Mesenchymal stem cell (in vitro differentiated cells and primary cell): Measurements from ENCODE around the gene TMEM178B.
A peak's percentile ranks its signal among the peaks of the same experiment; 100 is the strongest.
"Not testable (repeated sequence)": the region's sequence is repeated elsewhere in the genome, so short reads cannot be mapped to it uniquely, and the experiment has no call there.

Experiments used
- DNase-seq: peaks from one replicate; pipeline ENCODE4 v3.0.0-alpha.2; 2013
- H2AFZ ChIP-seq: one replicate; pipeline ENCODE4 v1.6.1; 2013; ENCODE audit warnings: low read depth, mild to moderate bottlenecking, control low read depth, inconsistent platforms, low read length, moderate library complexity
- H2AK5ac ChIP-seq: 2 replicates; pipeline ENCODE4 v1.6.1; 2013; ENCODE audit warnings: low read length, moderate library complexity, mild to moderate bottlenecking, inconsistent platforms; ENCODE audit not compliant: severe bottlenecking
- H2BK120ac ChIP-seq: one replicate; pipeline ENCODE4 v1.6.1; 2013; ENCODE audit warnings: low read depth, mild to moderate bottlenecking, inconsistent platforms, low read length, moderate library complexity
- H2BK12ac ChIP-seq, 2 experiments: one replicate each; pipeline ENCODE4 v1.6.1; 2013; ENCODE audit warnings: inconsistent platforms in 2 of 2, low read length in 2 of 2, mild to moderate bottlenecking in 2 of 2, moderate library complexity in 2 of 2, control low read depth in 1 of 2
- H2BK15ac ChIP-seq: one replicate; pipeline ENCODE4 v1.6.1; 2013; ENCODE audit warnings: mild to moderate bottlenecking, low read depth, inconsistent platforms; ENCODE audit not compliant: poor library complexity, severe bottlenecking
- H2BK5ac ChIP-seq: 2 replicates; pipeline ENCODE4 v1.6.1; 2013; ENCODE audit warnings: low read depth, mild to moderate bottlenecking, low read length, control low read depth, inconsistent platforms; ENCODE audit not compliant: poor library complexity, severe bottlenecking
- H3K14ac ChIP-seq, 2 experiments: one replicate each; pipeline ENCODE4 v1.6.1; 2013; ENCODE audit warnings: inconsistent platforms in 2 of 2, low read length in 2 of 2, control low read depth in 1 of 2, mild to moderate bottlenecking in 1 of 2, moderate library complexity in 1 of 2
- H3K18ac ChIP-seq, 2 experiments: one replicate each; pipeline ENCODE4 v1.6.1; 2013; ENCODE audit warnings: inconsistent platforms in 2 of 2, low read length in 2 of 2, control low read depth in 1 of 2, low read depth in 1 of 2, mild to moderate bottlenecking in 1 of 2
- H3K23ac ChIP-seq, 2 experiments: one replicate each; pipeline ENCODE4 v1.6.1; 2013; ENCODE audit warnings: inconsistent platforms in 2 of 2, low read length in 2 of 2, mild to moderate bottlenecking in 2 of 2, moderate library complexity in 2 of 2, control low read depth in 1 of 2
- H3K27ac ChIP-seq: 2 replicates; pipeline ENCODE4 v1.5.1; 2013; ENCODE audit warnings: mild to moderate bottlenecking, moderate library complexity, low read length, control low read depth, inconsistent platforms; ENCODE audit not compliant: poor library complexity, severe bottlenecking
- H3K27me3 ChIP-seq, 2 experiments: 2 replicates each; pipeline versions ENCODE4 v1.6.1 to v1.7.0; 2013; ENCODE audit warnings: low read length in 2 of 2, mild to moderate bottlenecking in 2 of 2, moderate library complexity in 2 of 2, control low read depth in 1 of 2, inconsistent platforms in 1 of 2; ENCODE audit not compliant: control insufficient read depth in 1 of 2, insufficient read depth in 1 of 2
- H3K36me3 ChIP-seq, 2 experiments: 2 replicates each; pipeline versions ENCODE4 v1.6.1 to v1.7.0; 2013; ENCODE audit warnings: low read length in 2 of 2, control low read depth in 1 of 2, inconsistent platforms in 1 of 2, low read depth in 1 of 2, mild to moderate bottlenecking in 1 of 2; ENCODE audit not compliant: insufficient read depth in 2 of 2, control insufficient read depth in 1 of 2
- H3K4ac ChIP-seq, 2 experiments: one replicate each; pipeline ENCODE4 v1.6.1; 2013; ENCODE audit warnings: inconsistent platforms in 2 of 2, low read length in 2 of 2, mild to moderate bottlenecking in 2 of 2, moderate library complexity in 2 of 2, control low read depth in 1 of 2, low read depth in 1 of 2
- H3K4me1 ChIP-seq: 2 replicates; pipeline ENCODE4 v1.6.1; 2013; ENCODE audit warnings: low read depth, low read length, control low read depth; ENCODE audit not compliant: control insufficient read depth, insufficient read depth
- H3K4me2 ChIP-seq: 2 replicates; pipeline ENCODE4 v1.6.1; 2013; ENCODE audit warnings: low read length, mild to moderate bottlenecking, inconsistent platforms; ENCODE audit not compliant: poor library complexity, severe bottlenecking
- H3K4me3 ChIP-seq, 2 experiments: 2 replicates each; pipeline versions ENCODE4 v1.5.1 to v1.7.0; 2013; ENCODE audit warnings: low read length in 2 of 2, mild to moderate bottlenecking in 2 of 2, control low read depth in 1 of 2, low read depth in 1 of 2; ENCODE audit not compliant: insufficient read depth in 1 of 2
- H3K79me1 ChIP-seq: replicated peaks from 2 replicates; pipeline ENCODE4 v1.6.1; 2013; ENCODE audit warnings: mild to moderate bottlenecking, control low read depth, low read length, inconsistent platforms; ENCODE audit not compliant: poor library complexity, severe bottlenecking
- H3K9ac ChIP-seq: 2 replicates; pipeline ENCODE4 v1.7.0; 2013; ENCODE audit warnings: mild to moderate bottlenecking, low read length, moderate library complexity
- H3K9me3 ChIP-seq: 2 replicates; pipeline ENCODE4 v1.7.0; 2013; ENCODE audit warnings: mild to moderate bottlenecking, low read length; ENCODE audit not compliant: control insufficient read depth
- H4K8ac ChIP-seq: one replicate; pipeline ENCODE4 v1.6.1; 2013; ENCODE audit warnings: inconsistent platforms, mild to moderate bottlenecking, low read length, moderate library complexity
- H4K91ac ChIP-seq: one replicate; pipeline ENCODE4 v1.6.1; 2013; ENCODE audit warnings: mild to moderate bottlenecking, low read length, inconsistent platforms
- WGBS: methylation state at CpG from one replicate; pipeline ENCODE4 v1.1.7; 2013; ENCODE audit warnings: mixed read lengths; 5-methylcytosine and 5-hydroxymethylcytosine counted together

The TMEM178B gene

GRCh38 chr7:141113131-141113530 lies 39.3 kb downstream of the TMEM178B start:
- H2BK120ac ChIP-seq = no peak overlapping the region
- WGBS = 85% methylated on average over 1 of the region's 1 CpG
- no peak overlapping the region for H3K9ac ChIP-seq
- no peaks in the 10 kb centered on the region for H3K9me3 ChIP-seq
- peaks cover 0 to 4% of the 10 kb centered on the region in 2 experiments for H3K36me3 ChIP-seq
- H3K4me3 ChIP-seq = no peak overlapping the region
- no peak overlapping the region for H2BK12ac ChIP-seq
- H4K91ac ChIP-seq = peak overlapping the region; percentile 50
- H3K79me1 ChIP-seq = peaks cover 23% of the 10 kb centered on the region
- no peak overlapping the region for H2BK5ac ChIP-seq
- no peak overlapping the region for H2AFZ ChIP-seq
- H3K23ac ChIP-seq = no peak overlapping the region
- H3K4me1 ChIP-seq = peaks cover 1% of the 10 kb centered on the region
- H4K8ac ChIP-seq = no peak overlapping the region
- H2AK5ac ChIP-seq = no peak overlapping the region
- H3K18ac ChIP-seq = no peak overlapping the region
- no peak overlapping the region for H3K4ac ChIP-seq
- H2BK15ac ChIP-seq = no peak overlapping the region
- no peak overlapping the region for H3K27ac ChIP-seq
- no peak overlapping the region for H3K4me2 ChIP-seq
- no peak for DNase-seq
- H3K27me3 ChIP-seq = peaks cover 0 to 4% of the 10 kb centered on the region in 2 experiments
- no peak overlapping the region for H3K14ac ChIP-seq

GRCh38 chr7:141114029-141114664 lies 40.3 kb downstream of the TMEM178B start:
- Histone ChIP-seq H2BK5ac (no peak overlapping the region), H3K36me3 (peaks cover 0 to 4% of the 10 kb centered on the region in 2 experiments), H2BK15ac (no peak overlapping the region), H4K8ac (no peak overlapping the region), H3K27me3 (no peaks in the 10 kb centered on the region), H3K27ac (no peak overlapping the region), H3K4me3 (no peak overlapping the region), H4K91ac (no peak overlapping the region), H3K4me2 (no peak overlapping the region), H3K4ac (no peak overlapping the region), H3K9ac (no peak overlapping the region), H3K23ac (no peak overlapping the region), H2AFZ (no peak overlapping the region), H3K14ac (no peak overlapping the region), H2BK12ac (no peak overlapping the region), H3K4me1 (peaks cover 1% of the 10 kb centered on the region), H2AK5ac (no peak overlapping the region), H3K9me3 (no peaks in the 10 kb centered on the region), H2BK120ac (no peak overlapping the region), H3K79me1 (peaks cover 21% of the 10 kb centered on the region), H3K18ac (no peak overlapping the region)
- 82% methylated on average over 2 of the region's 2 CpGs for WGBS
- no peak for DNase-seq

GRCh38 chr7:141115965-141116364 lies 42.1 kb downstream of the TMEM178B start:
- no peak overlapping the region for H3K9ac ChIP-seq
- H3K14ac ChIP-seq = no peak overlapping the region
- no peak overlapping the region for H4K91ac ChIP-seq
- 74% methylated on average over 3 of the region's 3 CpGs for WGBS
- peaks cover 0 to 4% of the 10 kb centered on the region in 2 experiments for H3K36me3 ChIP-seq
- H2AFZ ChIP-seq = no peak overlapping the region
- no peak overlapping the region for H2BK12ac ChIP-seq
- H3K4me1 ChIP-seq = peaks cover 1% of the 10 kb centered on the region
- H3K4me2 ChIP-seq = no peak overlapping the region
- peaks cover 27% of the 10 kb centered on the region for H3K79me1 ChIP-seq
- H3K23ac ChIP-seq = peak overlapping the region in 1 of 2 experiments; percentile 60
- H3K4me3 ChIP-seq = no peak overlapping the region
- DNase-seq = no peak
- no peak overlapping the region for H3K4ac ChIP-seq
- no peak overlapping the region for H3K18ac ChIP-seq
- no peaks in the 10 kb centered on the region for H3K9me3 ChIP-seq
- H4K8ac ChIP-seq = no peak overlapping the region
- H3K27me3 ChIP-seq = no peaks in the 10 kb centered on the region
- H3K27ac ChIP-seq = no peak overlapping the region
- H2AK5ac ChIP-seq = no peak overlapping the region
- H2BK5ac ChIP-seq = no peak overlapping the region
- H2BK15ac ChIP-seq = no peak overlapping the region
- no peak overlapping the region for H2BK120ac ChIP-seq

GRCh38 chr7:141116661-141117060 lies 42.8 kb downstream of the TMEM178B start:
- not testable (repeated sequence) for H3K27me3 ChIP-seq, H3K4me1 ChIP-seq, H2BK15ac ChIP-seq, H3K36me3 ChIP-seq, H4K91ac ChIP-seq, H3K18ac ChIP-seq, H3K23ac ChIP-seq, H2BK120ac ChIP-seq, H2AK5ac ChIP-seq, H2AFZ ChIP-seq, H3K14ac ChIP-seq, H3K9me3 ChIP-seq, DNase-seq, H3K4me2 ChIP-seq, H3K4ac ChIP-seq, H2BK5ac ChIP-seq, H3K4me3 ChIP-seq, H2BK12ac ChIP-seq, H3K27ac ChIP-seq, H3K9ac ChIP-seq, H4K8ac ChIP-seq
- H3K79me1 ChIP-seq = peaks cover 27% of the 10 kb centered on the region
- no CpG with 5 or more reads among the region's 2 CpGs for WGBS
